HepG2 (cell line): ENCODE data around the gene NEGR1. TPM values are rescaled to one million over a fixed set of nuclear protein-coding genes. Genes with fewer than 3 reads are reported as not detected.

Experiments used
- ATAC-seq: fragments of 200-7000 bp; cut with Tn5 transposase; 3 replicates; pipeline ENCODE4 v1.9.1; 2020; ENCODE audit warnings: mild to moderate bottlenecking, moderate library complexity
- BruUV-seq: library from RNA; stranded (reverse); fragments of 400-500 nt; replicated peaks from 2 replicates; lab custom pipeline; 2021; lab: Mats Ljungman, UMichigan
- CTCF ChIA-PET: fragments of 300-600 bp; formaldehyde crosslinking; extraction: SDS; loops from one replicate; lab custom pipeline; 2021; ENCODE audit warnings: low total read pairs, inconsistent platforms, low intra/inter-chr PET ratio; lab: Yijun Ruan, JAX
- POLR2A ChIA-PET: fragments of 350-600 bp; sonication (Branson Sonifier 250); formaldehyde crosslinking; loops from one replicate; lab custom pipeline; 2020; ENCODE audit warnings: antibody characterized with exemption, inconsistent platforms; lab: Yijun Ruan, JAX
- DNase-seq: peaks from one replicate; pipeline ENCODE4 v3.0.0-alpha.2; 2015; ENCODE audit warnings: low spot score
- FAIRE-seq: peaks from 3 replicates; lab custom pipeline; 2011; peaks lifted over from hg19 to GRCh38; lab: Jason Lieb, UNC
- H2AFZ ChIP-seq: one replicate; pipeline ENCODE4 v1.6.1; 2011; ENCODE audit warnings: low read length, inconsistent platforms
- H3K27ac ChIP-seq: fragments of 300-600 bp; 3 replicates; pipeline ENCODE4 v1.8.0; 2011; ENCODE audit warnings: mixed run types, mild to moderate bottlenecking, mixed read lengths, low read length, inconsistent platforms; ENCODE audit not compliant: insufficient read depth; ENCODE audit errors: extremely low read length
- H3K27me3 ChIP-seq, 2 experiments: fragments of 200-600 bp in 1 of 2; 2 replicates in 1 of 2; 3 replicates in 1 of 2; pipeline versions ENCODE4 v1.6.0 to v1.8.0; 2011; ENCODE audit warnings: low read length in 2 of 2, mild to moderate bottlenecking in 2 of 2, moderate library complexity in 2 of 2, inconsistent platforms in 1 of 2; ENCODE audit not compliant: insufficient read depth in 2 of 2, control insufficient read depth in 1 of 2
- H3K36me3 ChIP-seq, 2 experiments: fragments of 200-600 bp in 1 of 2; replicated peaks in 1 of 2; 2 replicates in 1 of 2; 3 replicates in 1 of 2; pipeline versions ENCODE4 v1.5.1 to v1.8.0; 2011; ENCODE audit warnings: low read length in 2 of 2, inconsistent platforms in 1 of 2; ENCODE audit not compliant: insufficient read depth in 2 of 2, control insufficient read depth in 1 of 2
- H3K4me1 ChIP-seq: 2 replicates; pipeline ENCODE4 v1.5.1; 2012; ENCODE audit warnings: low read length, inconsistent platforms; ENCODE audit not compliant: insufficient read depth
- H3K4me2 ChIP-seq: 2 replicates; pipeline ENCODE4 v1.6.0; 2011; ENCODE audit warnings: low read depth, low read length, inconsistent platforms
- H3K4me3 ChIP-seq, 3 experiments: fragments of 200-600 bp in 1 of 3; sonication (generic), shearing (Covaris generic) in 1 of 3; replicated peaks in 1 of 3; 2 replicates each; pipeline ENCODE4 v1.5.1; 2011 to 2016; ENCODE audit warnings: low read length in 3 of 3, inconsistent platforms in 2 of 3, low read depth in 2 of 3, mild to moderate bottlenecking in 2 of 3, control low read depth in 1 of 3, mixed read lengths in 1 of 3; ENCODE audit not compliant: insufficient read depth in 1 of 3
- H3K79me2 ChIP-seq: one replicate; pipeline ENCODE4 v1.6.1; 2011; ENCODE audit warnings: low read length, inconsistent platforms; ENCODE audit not compliant: insufficient read depth
- H3K9ac ChIP-seq: 2 replicates; pipeline ENCODE4 v1.6.0; 2011; ENCODE audit warnings: mild to moderate bottlenecking, low read depth, low read length, inconsistent platforms; ENCODE audit not compliant: insufficient read depth
- H3K9me3 ChIP-seq: 2 replicates; pipeline ENCODE4 v1.5.1; 2012; ENCODE audit warnings: mild to moderate bottlenecking, low read length
- H4K20me1 ChIP-seq: 2 replicates; pipeline ENCODE4 v1.6.0; 2011; ENCODE audit warnings: inconsistent platforms, mild to moderate bottlenecking, low read length, moderate library complexity; ENCODE audit not compliant: insufficient read depth
- ARID3A ChIP-seq: IDR thresholded peaks from 2 replicates; pipeline ENCODE4 v1.6.1; 2012; ENCODE audit warnings: low read depth, low read length, improper control_type of control experiment
- IKZF4 ChIP-seq: sonication (generic); formaldehyde crosslinking; IDR thresholded peaks from 2 replicates; pipeline ENCODE4 v1.5.1; 2020; ENCODE audit warnings: borderline replicate concordance, mild to moderate bottlenecking, low read depth, missing genetic modification reagents; ENCODE audit errors: not compliant biosample characterization
- ISX ChIP-seq: sonication (generic); formaldehyde crosslinking; conservative IDR thresholded peaks from 2 replicates; pipeline ENCODE4 v1.5.0; 2020; ENCODE audit warnings: missing genetic modification reagents
- KMT2B ChIP-seq: IDR thresholded peaks from 2 replicates; pipeline ENCODE4 v1.6.1; 2016; ENCODE audit warnings: missing genetic modification reagents, missing compliant biosample characterization
- LBX2 ChIP-seq: sonication (generic); formaldehyde crosslinking; IDR thresholded peaks from 2 replicates; pipeline ENCODE4 v1.5.0; 2020; ENCODE audit warnings: missing genetic modification reagents, mild to moderate bottlenecking, borderline replicate concordance
- RBM22 ChIP-seq: fragments of 200-400 bp; formaldehyde crosslinking; optimal IDR thresholded peaks from 2 replicates; pipeline ENCODE3; 2017; ENCODE audit warnings: mild to moderate bottlenecking, low read length, moderate library complexity
- RNF2 ChIP-seq: fragments of 450-650 bp; conservative IDR thresholded peaks from 2 replicates; pipeline ENCODE4 v1.6.1; 2016; ENCODE audit warnings: low read depth
- SALL1 ChIP-seq: sonication (generic); formaldehyde crosslinking; IDR thresholded peaks from 2 replicates; pipeline ENCODE4 v1.8.0; 2022; ENCODE audit warnings: mild to moderate bottlenecking, missing genetic modification reagents
- SKI ChIP-seq: fragments of 450-650 bp; IDR thresholded peaks from one replicate; pipeline ENCODE4 v1.6.1; 2018; ENCODE audit warnings: mild to moderate bottlenecking; ENCODE audit not compliant: partially characterized antibody
- SMC3 ChIP-seq: IDR thresholded peaks from 2 replicates; pipeline ENCODE4 v1.6.1; 2011; ENCODE audit warnings: low read length, improper control_type of control experiment
- STAT6 ChIP-seq: sonication (generic); formaldehyde crosslinking; IDR thresholded peaks from 2 replicates; pipeline ENCODE4 v1.4.0; 2020; ENCODE audit warnings: missing genetic modification reagents, mild to moderate bottlenecking, borderline replicate concordance
- ZBTB38 ChIP-seq: sonication (generic); formaldehyde crosslinking; IDR thresholded peaks from 2 replicates; pipeline ENCODE4 v1.5.1; 2020; ENCODE audit warnings: mild to moderate bottlenecking, missing genetic modification reagents
- ZNF282 ChIP-seq: fragments of 450-650 bp; IDR thresholded peaks from 2 replicates; pipeline ENCODE4 v1.6.1; 2018; ENCODE audit not compliant: partially characterized antibody
- ZNF343 ChIP-seq: sonication (generic); formaldehyde crosslinking; IDR thresholded peaks from 2 replicates; pipeline ENCODE4 v1.4.0; 2020; ENCODE audit warnings: mild to moderate bottlenecking, missing genetic modification reagents
- ZNF614 ChIP-seq: IDR thresholded peaks from 2 replicates; pipeline ENCODE4 v1.6.1; 2018; ENCODE audit warnings: missing biosample characterization, missing genetic modification reagents, inconsistent platforms, borderline replicate concordance
- in situ Hi-C: cut with HindIII; loops from 2 replicates; pipeline ENCODE4 v1.10.0; 2017; ENCODE audit warnings: low pct_unique_long_range_greater_than_20kb; ENCODE audit not compliant: extremely low pct_ligation_motif_present
- intact Hi-C: fragments of 100-400 bp; cut with micrococcal nuclease; formaldehyde crosslinking; loops from one replicate; pipeline ENCODE4 v1.10.0; 2022; ENCODE audit not compliant: unreplicated experiment
- polyA plus RNA-seq, 8 experiments: library from polyadenylated mRNA; depleted of rRNA in 3 of 8; stranded (reverse) in 7 of 8; unstranded in 1 of 8; fragments of >200 nt; fragmentation: Illumina TruSeq in 4 of 8; extraction: Trizol in 4 of 8; gene quantifications; 2 replicates each; pipeline versions ENCODE4 v1.2.1 to v1.2.3, GENCODE V29; 2011 to 2016; ENCODE audit warnings: low read depth in 4 of 8, missing spikeins in 1 of 8, mixed read lengths in 1 of 8; ENCODE audit not compliant: insufficient read depth in 1 of 8
- total RNA-seq, 5 experiments: library from RNA; depleted of rRNA; stranded (reverse); fragments of >200 nt; fragmentation: Illumina TruSeq; extraction: Trizol; gene quantifications; 2 replicates each; pipeline ENCODE4 v1.2.3, GENCODE V29; 2016; ENCODE audit warnings: low read depth in 1 of 5

Gene NEGR1
- total and polyA plus RNA-seq, 2 of the 13 experiments (the other 11 are each of a cell fraction or from before 2014, with no cell fraction given), result not detected

GRCh38 chr1:71424536-71424935 lies 857.8 kb downstream of the NEGR1 start:
- Histone ChIP-seq H3K27me3 (no peaks in the 10 kb centered on the region), H4K20me1 (no peaks in the 10 kb centered on the region), H3K4me3 (no peak overlapping the region), H3K36me3 (no peaks in the 10 kb centered on the region), H3K79me2 (no peaks in the 10 kb centered on the region)
- in situ Hi-C loops, result no loop called here
- POLR2A ChIA-PET, result no interaction called here
- FAIRE-seq (no peak), DNase-seq (no peak), ATAC-seq (no peak)
- no TSS peak for BruUV-seq
- CTCF ChIA-PET, result no interaction called here
- TF ChIP-seq ZBTB38 (CRISPR knock-in tag) (no peak), IKZF4 (CRISPR knock-in tag) (no peak), ZNF614 (CRISPR knock-in tag) (no peak), RNF2 (no peak), ARID3A (no peak), RBM22 (no peak), LBX2 (no peak), ISX (no peak), SMC3 (no peak), ZNF343 (CRISPR knock-in tag) (no peak), SALL1 (CRISPR knock-in tag) (no peak), SKI (no peak), KMT2B (no peak), STAT6 (CRISPR knock-in tag) (no peak), ZNF282 (no peak)
- TF ChIP-seq, all 625 proteins: peak for 0
- no peak overlapping the region for H3K27ac ChIP-seq
- H2AFZ ChIP-seq, result no peak overlapping the region
- H3K4me1 ChIP-seq, result no peaks in the 10 kb centered on the region
- intact Hi-C loops, result no loop called here
- no peak overlapping the region for H3K9ac ChIP-seq
- H3K9me3 ChIP-seq, result no peaks in the 10 kb centered on the region; the same call in 1 of the 2 replicates
- no peak overlapping the region for H3K4me2 ChIP-seq
